ENCODE data around the gene HPS5. TPM values are rescaled to one million over a fixed set of nuclear protein-coding genes. Genes with fewer than 3 reads are reported as not detected.

The HPS5 gene
- total and polyA plus RNA-seq, 2 of the 4 experiments (the other 2 are of a cell fraction): 7.9 to 28.3 TPM

- ATAC-seq (ENCODE audit: low read depth) (no peak), DNase-seq (no peak)
- no TSS peak for BruUV-seq (replicated peaks)
- in situ Hi-C loops (cut with MboI; ENCODE audit: low sequenced_read_pairs): no loop called here
- Histone ChIP-seq H4K20me1 (ENCODE audit: insufficient read depth, low read length) (no peaks in the 10 kb centered on the region), H2BK120ac (ENCODE audit: low read depth, low read length) (no peak overlapping the region), H3K23ac (ENCODE audit: low read depth, low read length) (no peak overlapping the region), H2AK5ac (ENCODE audit: low read depth, low read length) (no peak overlapping the region), H2AFZ (replicated peaks; ENCODE audit: low read length, poor library complexity) (no peak overlapping the region), H3K14ac (replicated peaks; ENCODE audit: low read depth, low read length) (no peak overlapping the region), H2BK20ac (ENCODE audit: low read depth, low read length) (no peak overlapping the region), H3K9me1 (ENCODE audit: insufficient read depth, low read length) (0 out of 2 replicates have a peak, but pooled peaks cover 2% of the 10 kb centered on the region), H4K8ac (ENCODE audit: low read depth in 2 of 2, low read length in 2 of 2) (no peak overlapping the region), H3K56ac (ENCODE audit: extremely low read depth, insufficient read depth, low read length) (no peak overlapping the region), H3K36me3 (ENCODE audit: control insufficient read depth, insufficient read depth, low read length) (0 out of 2 replicates have a peak, but pooled peaks cover 3% of the 10 kb centered on the region), H3K4me3 (ENCODE audit: insufficient read depth, low read depth, low read length) (no peak overlapping the region), H2AK9ac (replicated peaks; ENCODE audit: low read depth, low read length, poor library complexity) (no peak overlapping the region), H3K27ac (ENCODE audit: insufficient read depth, low read length) (no peak overlapping the region), H4K5ac (ENCODE audit: low read depth, low read length) (no peak overlapping the region), H2BK15ac (ENCODE audit: low read depth, low read length) (no peak overlapping the region), H4K91ac (ENCODE audit: insufficient read depth, low read depth, low read length) (no peak overlapping the region), H3K27me3 (ENCODE audit: control insufficient read depth, insufficient read depth, low read length) (no peaks in the 10 kb centered on the region), H3K9ac (ENCODE audit: low read depth, low read length) (no peak overlapping the region), H3K79me1 (ENCODE audit: low read depth in 1 of 2, low read length in 2 of 2) (peaks cover 27 to 45% of the 10 kb centered on the region in 2 experiments), H3K9me3 (ENCODE audit: control insufficient read depth, insufficient read depth, low read length) (no peaks in the 10 kb centered on the region), H3K18ac (ENCODE audit: low read depth, low read length) (no peak overlapping the region), H3K4me2 (ENCODE audit: low read depth, low read length) (no peak overlapping the region), H3K4me1 (ENCODE audit: control insufficient read depth, insufficient read depth, low read length) (peaks cover 9% of the 10 kb centered on the region), H2BK5ac (ENCODE audit: low read depth, low read length, poor library complexity, severe bottlenecking) (no peak overlapping the region), H3K4ac (ENCODE audit: low read depth, low read length) (no peak overlapping the region)
- WGBS, 2 experiments (ENCODE audit: extremely low coverage in 2 of 2, insufficient read length in 1 of 2): no CpG with 5 or more reads among the region's 2 CpGs
- intact Hi-C loops (cut with micrococcal nuclease): no loop called here
- TF ChIP-seq CHD1 (IDR thresholded peaks at IDR 0.05; ENCODE audit: low read depth, low read length): no peak
- TF ChIP-seq MAFK (IDR thresholded peaks at IDR 0.05; ENCODE audit: low read depth, low read length): no peak
- TF ChIP-seq MXI1 (IDR thresholded peaks at IDR 0.05; ENCODE audit: borderline replicate concordance, low read depth, low read length): no peak
- TF ChIP-seq CEBPB (IDR thresholded peaks at IDR 0.05; ENCODE audit: low read depth, low read length): no peak
- no peak for TF ChIP-seq SMC3 (IDR thresholded peaks at IDR 0.05; ENCODE audit: low read depth, low read length)
- TF ChIP-seq USF2 (IDR thresholded peaks at IDR 0.05; ENCODE audit: low read depth, low read length): no peak
- no peak for TF ChIP-seq RAD21 (IDR thresholded peaks at IDR 0.05; ENCODE audit: low read length)
- no peak for TF ChIP-seq RFX5 (IDR thresholded peaks at IDR 0.05; ENCODE audit: low read depth, low read length)
- TF ChIP-seq NFE2L2 (IDR thresholded peaks at IDR 0.05; ENCODE audit: low read depth, low read length): no peak
- dilution Hi-C loops (cut with HindIII; ENCODE audit: low sequenced_read_pairs, unreplicated experiment): no loop called here
- CTCF ChIA-PET: interaction anchor here (0.6 to 1.1 kb wide), 4 partner anchors 72 to 491 kb away, joined by 3 to 5 read pairs (median 4); no protein-coding TSS in a partner anchor
- POLR2A ChIA-PET (ENCODE audit: unreplicated experiment): no interaction called here
These were observed 6.0 kb downstream of the HPS5 start for GRCh38 chr11:18315893-18316292.
